GM10266 (cell line): Measurements from ENCODE around the gene CNOT3.
"Not testable (repeated sequence)": the region's sequence is repeated elsewhere in the genome, so short reads cannot be mapped to it uniquely, and the experiment has no call there.

ENCODE experiments used
- DNase-seq: peaks from one replicate; pipeline ENCODE4 v3.0.0; 2012; ENCODE audit errors: extremely low spot score
- TF ChIP-seq, protein P1 (sequence below): IDR thresholded peaks from 2 replicates; pipeline ENCODE4 v1.5.1; 2012; ENCODE audit warnings: mild to moderate bottlenecking, low read depth; ENCODE audit not compliant: control insufficient read depth, insufficient read depth; ENCODE audit errors: missing control alignments

Gene CNOT3

DNA sequence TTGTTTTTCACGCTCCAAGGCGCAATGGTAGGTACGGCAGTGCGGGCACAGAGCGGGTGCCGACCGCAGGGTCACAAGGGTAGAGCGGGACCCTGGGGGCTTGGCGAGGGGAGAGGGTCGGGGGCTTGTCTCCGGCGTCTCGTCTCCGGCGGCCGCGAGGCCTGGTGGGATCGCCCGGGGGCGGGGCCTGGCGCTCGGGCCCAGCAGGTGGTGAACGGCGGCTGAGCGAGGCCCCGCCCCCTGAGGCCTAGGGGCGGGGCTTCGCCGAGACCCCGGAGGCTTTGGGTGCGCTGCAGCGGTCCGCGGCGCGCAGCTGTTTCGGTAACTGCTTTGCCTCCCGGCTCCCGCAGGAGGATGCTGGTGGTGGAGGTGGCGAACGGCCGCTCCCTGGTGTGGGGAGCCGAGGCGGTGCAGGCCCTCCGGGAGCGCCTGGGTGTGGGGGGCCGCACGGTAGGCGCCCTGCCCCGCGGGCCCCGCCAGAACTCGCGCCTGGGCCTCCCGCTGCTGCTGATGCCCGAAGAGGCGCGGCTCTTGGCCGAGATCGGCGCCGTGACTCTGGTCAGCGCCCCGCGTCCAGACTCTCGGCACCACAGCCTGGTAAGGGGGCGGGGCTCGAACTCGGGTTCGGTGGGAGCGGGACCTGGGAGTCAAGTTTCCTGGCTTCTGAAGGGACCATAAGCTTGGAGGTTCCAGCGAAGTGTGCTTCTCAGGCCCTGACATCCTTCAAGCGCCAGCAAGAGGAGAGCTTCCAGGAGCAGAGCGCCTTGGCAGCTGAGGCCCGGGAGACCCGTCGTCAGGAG is 53.6 kb downstream of the CNOT3 start, which contains the start of gene TSEN34:
TSEN34 (plus strand) TSS at position 298 of the 800 bp plus-strand sequence; CDS start at position 355, 57 bp downstream.
- TF ChIP-seq, protein P1, sequence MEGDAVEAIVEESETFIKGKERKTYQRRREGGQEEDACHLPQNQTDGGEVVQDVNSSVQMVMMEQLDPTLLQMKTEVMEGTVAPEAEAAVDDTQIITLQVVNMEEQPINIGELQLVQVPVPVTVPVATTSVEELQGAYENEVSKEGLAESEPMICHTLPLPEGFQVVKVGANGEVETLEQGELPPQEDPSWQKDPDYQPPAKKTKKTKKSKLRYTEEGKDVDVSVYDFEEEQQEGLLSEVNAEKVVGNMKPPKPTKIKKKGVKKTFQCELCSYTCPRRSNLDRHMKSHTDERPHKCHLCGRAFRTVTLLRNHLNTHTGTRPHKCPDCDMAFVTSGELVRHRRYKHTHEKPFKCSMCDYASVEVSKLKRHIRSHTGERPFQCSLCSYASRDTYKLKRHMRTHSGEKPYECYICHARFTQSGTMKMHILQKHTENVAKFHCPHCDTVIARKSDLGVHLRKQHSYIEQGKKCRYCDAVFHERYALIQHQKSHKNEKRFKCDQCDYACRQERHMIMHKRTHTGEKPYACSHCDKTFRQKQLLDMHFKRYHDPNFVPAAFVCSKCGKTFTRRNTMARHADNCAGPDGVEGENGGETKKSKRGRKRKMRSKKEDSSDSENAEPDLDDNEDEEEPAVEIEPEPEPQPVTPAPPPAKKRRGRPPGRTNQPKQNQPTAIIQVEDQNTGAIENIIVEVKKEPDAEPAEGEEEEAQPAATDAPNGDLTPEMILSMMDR: no peak
- peak; percentile 86 for DNase-seq

DNA sequence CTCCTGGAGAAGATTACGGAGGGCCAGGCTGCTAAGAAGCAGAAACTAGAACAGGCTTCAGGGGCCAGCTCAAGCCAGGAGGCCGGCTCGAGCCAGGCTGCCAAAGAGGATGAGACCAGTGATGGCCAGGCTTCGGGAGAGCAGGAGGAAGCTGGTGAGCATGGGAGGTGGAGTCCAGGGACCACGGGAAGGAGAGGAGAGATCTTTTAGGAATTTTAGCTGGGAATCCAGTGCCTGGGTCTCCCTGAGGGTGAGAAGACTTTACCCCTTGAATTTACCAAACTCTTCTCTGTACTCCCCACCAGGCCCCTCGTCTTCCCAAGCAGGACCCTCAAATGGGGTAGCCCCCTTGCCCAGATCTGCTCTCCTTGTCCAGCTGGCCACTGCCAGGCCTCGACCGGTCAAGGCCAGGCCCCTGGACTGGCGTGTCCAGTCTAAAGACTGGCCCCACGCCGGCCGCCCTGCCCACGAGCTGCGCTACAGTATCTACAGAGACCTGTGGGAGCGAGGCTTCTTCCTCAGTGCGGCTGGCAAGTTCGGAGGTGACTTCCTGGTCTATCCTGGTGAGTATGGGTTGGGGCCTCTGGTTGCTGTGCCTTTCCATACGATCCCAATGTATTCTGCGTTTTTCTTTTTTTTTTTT is 54.4 kb downstream of the CNOT3 start:
- TF ChIP-seq, protein P1: no peak
- DNase-seq: no peak

DNA sequence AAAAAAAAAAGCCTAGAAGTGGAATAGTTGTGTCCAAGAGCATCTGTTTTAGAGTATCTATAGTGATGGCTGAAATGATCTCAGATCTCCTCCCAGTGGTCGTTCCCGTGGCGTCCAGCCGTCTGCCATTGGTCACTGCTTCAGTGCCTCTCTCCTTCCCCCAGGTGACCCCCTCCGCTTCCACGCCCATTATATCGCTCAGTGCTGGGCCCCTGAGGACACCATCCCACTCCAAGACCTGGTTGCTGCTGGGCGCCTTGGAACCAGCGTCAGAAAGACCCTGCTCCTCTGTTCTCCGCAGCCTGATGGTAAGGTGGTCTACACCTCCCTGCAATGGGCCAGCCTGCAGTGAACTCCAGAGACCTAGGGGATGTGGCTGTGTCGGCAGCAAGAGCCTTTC is 55.4 kb downstream of the CNOT3 start:
- TF ChIP-seq, protein P1: no peak

DNA sequence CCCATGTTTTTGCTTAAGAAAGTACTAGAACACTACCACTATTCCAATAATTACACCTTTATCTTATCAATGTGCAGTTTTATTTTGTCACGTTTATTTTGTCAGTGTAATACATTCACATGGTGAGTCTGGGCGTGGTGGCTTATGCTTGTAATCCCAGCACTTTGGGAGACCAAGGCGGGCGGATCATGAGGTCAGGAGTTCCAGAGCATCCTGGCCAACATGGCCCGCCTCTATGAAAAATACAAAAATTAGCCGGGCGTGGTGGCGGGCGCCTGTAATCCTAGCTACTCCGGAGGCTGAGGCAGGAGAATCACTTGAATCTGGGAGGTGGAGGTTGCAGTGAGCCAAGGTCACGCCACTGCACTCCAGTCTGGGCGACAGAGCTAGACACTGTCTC is 56.9 kb downstream of the CNOT3 start:
- not testable (repeated sequence) for DNase-seq

More for the DNA sequence above, 55.4 kb downstream of the CNOT3 start:
- no peak for DNase-seq

DNA sequence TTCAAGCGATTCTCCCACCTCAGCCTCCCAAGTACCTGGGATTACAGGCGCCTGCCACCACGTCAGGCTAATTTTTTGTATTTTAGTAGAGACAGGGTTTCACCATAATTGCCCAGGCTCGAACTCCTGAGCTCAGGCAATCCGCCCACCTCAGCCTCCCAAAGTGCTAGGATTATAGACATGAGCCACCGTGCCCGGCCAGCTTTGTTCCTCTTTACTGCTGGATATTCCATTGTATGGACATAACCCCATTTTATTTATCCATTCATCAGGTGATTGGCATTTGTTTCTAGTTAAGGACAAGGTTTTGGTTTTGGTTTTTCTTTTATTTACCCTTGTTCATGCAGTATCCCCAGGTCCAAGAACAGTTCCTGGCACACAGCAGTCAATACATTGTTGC is 59.0 kb downstream of the CNOT3 start:
- TF ChIP-seq, protein P1: no peak
- DNase-seq: no peak

DNA sequence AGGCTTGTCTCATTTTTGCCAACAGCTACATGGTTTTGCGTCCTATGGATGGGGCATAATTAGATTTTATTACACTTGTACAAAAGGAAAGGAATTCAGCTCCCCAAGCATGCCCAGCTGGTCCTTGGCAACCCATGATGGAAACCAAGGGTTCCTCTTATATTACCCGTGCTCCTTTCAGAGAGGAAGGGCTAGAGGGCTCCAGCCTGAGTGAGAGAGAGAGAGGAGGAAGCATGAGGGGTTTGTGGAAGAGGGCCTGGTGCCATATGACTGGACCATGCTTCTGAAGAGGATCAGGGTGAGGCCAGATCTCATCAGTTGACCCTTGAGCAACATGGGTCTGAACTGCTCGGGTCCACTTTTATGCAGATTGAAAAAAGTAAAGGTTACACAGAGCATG is 59.6 kb downstream of the CNOT3 start:
- DNase-seq: no peak
- TF ChIP-seq, protein P1: no peak

DNA sequence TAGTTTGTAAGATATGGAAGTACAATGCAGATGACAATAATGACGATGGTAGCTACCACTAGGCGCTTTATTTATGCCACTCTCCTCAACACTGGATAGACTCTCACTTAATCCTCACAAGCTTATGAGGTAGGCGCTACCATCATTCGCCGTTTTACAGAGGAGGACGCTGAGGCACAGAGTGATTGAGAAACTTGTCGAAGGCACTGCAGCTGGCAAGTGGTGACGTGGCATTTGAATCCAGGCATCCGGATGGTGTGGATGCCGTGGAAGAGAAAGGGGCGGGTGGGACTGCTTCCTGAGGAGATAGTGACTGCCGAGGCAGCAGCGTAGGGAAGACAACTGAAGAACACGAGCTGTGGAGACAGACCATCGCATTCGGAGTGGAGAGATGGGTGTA is 61.8 kb downstream of the CNOT3 start:
- no peak for DNase-seq
- TF ChIP-seq, protein P1: no peak
